ENCODE measurements around the gene PRDM13.
"Not testable (repeated sequence)": the region's sequence is repeated elsewhere in the genome, so short reads cannot be mapped to it uniquely, and the experiment has no call there.

PRDM13 gene

DNA sequence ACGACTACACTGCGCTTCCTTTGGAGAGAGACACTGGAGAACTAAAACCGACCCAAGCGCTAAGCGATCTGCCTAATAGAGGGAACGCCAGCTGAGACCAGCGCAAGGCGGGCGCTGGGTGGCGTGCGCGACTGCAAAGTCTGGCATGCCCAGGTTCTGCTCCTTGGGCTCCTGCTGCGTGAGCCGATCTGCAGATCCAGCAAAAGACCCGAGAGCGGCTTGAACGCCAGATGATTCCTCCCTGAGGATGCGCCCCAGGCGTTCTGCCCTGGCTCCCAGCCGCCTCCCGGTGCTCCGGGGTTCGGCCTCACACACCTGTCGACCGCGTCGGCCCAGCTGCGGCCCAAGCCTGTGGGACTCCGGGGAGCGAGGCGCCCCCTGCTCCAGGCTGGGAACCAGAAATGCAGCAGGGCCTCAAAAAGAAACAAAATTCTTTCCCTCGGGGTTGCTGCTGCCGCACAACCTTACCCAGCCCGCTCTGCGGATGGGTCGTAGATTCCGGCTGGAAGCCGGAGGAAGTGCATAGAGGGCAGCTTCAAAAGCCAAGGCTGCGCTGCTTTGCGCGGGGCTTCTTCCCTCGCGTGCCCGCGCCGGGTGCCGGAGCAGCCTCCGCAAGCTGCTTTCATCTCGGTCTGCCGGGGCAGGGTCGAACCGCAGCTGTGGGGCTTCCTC is 17.9 kb upstream of the PRDM13 start:
- Histone ChIP-seq H3K27ac (ENCODE audit: low read depth, low read length) (no peak overlapping the region), H3K36me3 (ENCODE audit: control insufficient read depth, insufficient read depth, low read length) (no peaks in the 10 kb centered on the region), H3K27me3 (ENCODE audit: control insufficient read depth, insufficient read depth, low read length) (peaks cover 92% of the 10 kb centered on the region), H3K4me1 (ENCODE audit: control insufficient read depth, insufficient read depth, low read length) (peaks cover 9% of the 10 kb centered on the region), H3K9me3 (ENCODE audit: control insufficient read depth, insufficient read depth, low read length) (no peaks in the 10 kb centered on the region), H3K4me3 (ENCODE audit: low read depth, low read length) (peak overlapping the region; percentile 60), H3K9ac (ENCODE audit: low read depth, low read length) (no peak overlapping the region)

DNA sequence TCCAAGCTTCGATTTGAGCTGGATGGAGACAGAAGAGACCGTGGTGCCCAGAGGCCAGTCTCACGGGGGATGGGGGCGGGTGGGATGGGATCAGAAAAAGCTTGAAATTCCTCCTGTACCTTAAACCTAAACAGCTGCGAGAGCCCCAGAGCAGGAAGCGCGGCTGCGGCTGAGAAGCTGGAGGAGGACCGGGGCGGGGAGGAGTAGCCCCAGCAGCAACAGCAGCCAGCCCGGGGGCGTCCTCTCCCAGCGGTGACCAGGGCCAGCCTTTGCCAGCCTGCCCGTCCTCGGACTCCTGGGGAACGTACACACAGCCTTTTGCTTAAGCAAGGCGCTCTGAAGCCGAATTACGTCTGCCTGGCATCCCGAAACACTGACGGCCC is 17.4 kb upstream of the PRDM13 start:
- Histone ChIP-seq H3K4me1 (ENCODE audit: control insufficient read depth, insufficient read depth, low read length) (peaks cover 9% of the 10 kb centered on the region), H3K9me3 (ENCODE audit: control insufficient read depth, insufficient read depth, low read length) (no peaks in the 10 kb centered on the region), H3K4me3 (ENCODE audit: low read depth, low read length) (peak overlapping the region; percentile 60), H3K36me3 (ENCODE audit: control insufficient read depth, insufficient read depth, low read length) (no peaks in the 10 kb centered on the region), H3K9ac (ENCODE audit: low read depth, low read length) (no peak overlapping the region), H3K27me3 (ENCODE audit: control insufficient read depth, insufficient read depth, low read length) (peaks cover 94% of the 10 kb centered on the region), H3K27ac (ENCODE audit: low read depth, low read length) (no peak overlapping the region)

DNA sequence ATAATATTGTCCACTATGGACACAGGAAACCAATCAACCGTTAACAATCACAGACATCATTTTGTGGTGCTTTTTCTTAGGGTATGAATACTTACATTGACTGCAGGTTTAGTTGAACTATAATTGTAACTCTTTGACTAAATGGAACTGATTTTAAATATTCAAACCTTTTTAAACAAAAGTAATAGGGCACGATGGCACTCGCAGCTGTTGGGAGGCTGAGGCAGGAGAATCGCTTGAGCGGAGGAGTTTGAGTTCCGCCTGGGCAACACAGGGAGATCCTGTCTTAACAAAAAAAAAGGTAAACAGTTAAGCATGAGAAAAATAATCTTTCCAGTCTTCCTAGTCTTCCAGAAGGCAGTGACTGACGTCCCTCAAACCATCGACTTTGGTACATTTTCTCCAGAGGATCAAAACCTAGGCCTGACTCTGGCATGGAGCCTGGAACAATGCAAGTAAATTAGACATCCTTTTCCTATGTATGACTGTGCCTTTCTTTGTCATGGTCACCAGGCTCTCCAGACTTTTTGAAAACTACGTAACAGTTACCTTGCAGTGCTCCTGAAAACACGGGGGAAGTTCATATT is 16.6 kb upstream of the PRDM13 start:
- Histone ChIP-seq H3K9me3 (ENCODE audit: control insufficient read depth, insufficient read depth, low read length) (no peaks in the 10 kb centered on the region), H3K4me1 (ENCODE audit: control insufficient read depth, insufficient read depth, low read length) (peaks cover 9% of the 10 kb centered on the region), H3K27me3 (ENCODE audit: control insufficient read depth, insufficient read depth, low read length) (peaks cover 94% of the 10 kb centered on the region), H3K27ac (ENCODE audit: low read depth, low read length) (no peak overlapping the region), H3K4me3 (ENCODE audit: low read depth, low read length) (no peak overlapping the region), H3K36me3 (ENCODE audit: control insufficient read depth, insufficient read depth, low read length) (no peaks in the 10 kb centered on the region), H3K9ac (ENCODE audit: low read depth, low read length) (no peak overlapping the region)

DNA sequence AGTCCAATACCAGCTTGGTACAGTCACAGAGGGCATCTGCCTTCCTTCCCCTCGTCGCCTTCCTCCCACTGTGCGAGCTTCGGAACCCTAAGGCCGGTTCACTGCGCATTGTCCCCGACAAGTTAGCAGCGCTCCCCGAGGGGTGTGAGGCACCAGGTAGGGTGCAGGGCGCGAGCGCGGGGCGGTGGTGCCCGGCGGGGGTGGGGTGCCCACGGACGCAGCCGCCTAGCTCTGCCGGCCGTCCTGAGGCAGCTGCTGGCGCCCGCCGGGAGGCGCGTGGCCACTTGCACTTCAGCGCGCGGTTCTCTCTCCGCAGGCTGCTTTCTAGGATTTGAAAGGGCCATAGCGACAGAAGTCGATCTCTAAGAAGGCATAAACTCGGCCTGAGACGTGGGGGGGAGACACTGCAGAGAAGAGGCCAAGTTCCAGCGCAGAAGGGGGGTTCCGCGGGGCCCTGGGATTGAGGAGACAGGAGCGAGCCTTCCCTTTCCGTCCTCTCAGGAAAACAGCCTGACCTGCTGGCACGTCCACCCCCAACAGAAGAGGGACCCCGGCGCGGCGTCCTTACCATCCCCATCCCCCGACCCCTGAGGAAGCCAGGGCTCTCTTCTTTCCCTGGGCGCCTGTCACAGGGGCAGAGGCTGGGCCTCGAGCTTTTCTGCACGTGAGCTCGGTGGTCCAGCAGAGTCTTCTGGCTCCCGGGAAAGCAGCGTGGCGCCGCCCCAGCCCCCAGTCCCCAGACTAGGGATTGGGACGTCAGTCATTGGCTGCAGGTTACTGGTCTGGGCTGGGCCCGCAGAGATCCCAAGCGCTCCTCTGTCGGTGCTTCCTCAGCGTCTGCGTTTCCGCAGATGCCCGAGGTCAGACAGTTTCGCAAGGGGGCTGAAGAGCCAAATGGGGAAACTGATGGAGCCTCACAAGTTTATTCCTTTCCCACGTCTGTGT is 15.6 kb upstream of the PRDM13 start:
- Histone ChIP-seq H3K27me3 (ENCODE audit: control insufficient read depth, insufficient read depth, low read length) (peaks cover 94% of the 10 kb centered on the region), H3K36me3 (ENCODE audit: control insufficient read depth, insufficient read depth, low read length) (no peaks in the 10 kb centered on the region), H3K4me3 (ENCODE audit: low read depth, low read length) (no peak overlapping the region; the same call in 1 of the 2 replicates), H3K9me3 (ENCODE audit: control insufficient read depth, insufficient read depth, low read length) (no peaks in the 10 kb centered on the region), H3K4me1 (ENCODE audit: control insufficient read depth, insufficient read depth, low read length) (peaks cover 9% of the 10 kb centered on the region), H3K9ac (ENCODE audit: low read depth, low read length) (no peak overlapping the region), H3K27ac (ENCODE audit: low read depth, low read length) (no peak overlapping the region)

DNA sequence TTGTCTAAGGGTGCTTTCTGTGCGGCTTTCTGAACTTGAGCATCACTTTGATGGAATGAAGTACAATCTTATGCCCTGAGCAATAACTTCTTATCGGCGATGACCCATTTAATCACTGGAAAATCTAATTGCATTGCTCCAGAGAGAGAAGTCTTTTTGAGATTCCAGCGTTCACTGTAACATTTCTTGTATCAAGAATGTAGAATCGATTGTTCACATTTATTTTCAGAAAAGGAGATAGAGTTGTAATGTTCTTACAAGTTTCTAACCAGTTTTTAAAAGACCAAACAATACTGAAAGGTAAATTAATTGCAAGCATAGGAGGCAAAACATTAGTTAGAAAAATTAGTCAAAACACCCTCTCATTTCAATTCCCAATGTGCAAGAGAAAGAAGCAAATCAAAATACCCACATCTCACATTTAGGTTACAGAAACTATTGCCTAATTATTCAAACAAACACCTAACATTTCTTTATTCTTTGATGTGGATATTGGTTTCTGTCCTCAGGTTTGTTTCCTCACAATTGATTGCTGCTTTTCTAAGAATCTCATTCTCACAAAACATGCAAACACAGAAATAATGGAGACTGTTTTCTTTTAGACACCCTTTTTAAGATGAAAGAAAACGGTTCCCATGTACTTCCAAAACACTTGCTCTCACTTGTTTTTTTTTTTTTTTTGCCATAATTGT is 14.8 kb upstream of the PRDM13 start:
- H3K9ac ChIP-seq (ENCODE audit: low read depth, low read length), result no peak overlapping the region
- no peak overlapping the region for H3K27ac ChIP-seq (ENCODE audit: low read depth, low read length)
- peaks cover 9% of the 10 kb centered on the region for H3K4me1 ChIP-seq (ENCODE audit: control insufficient read depth, insufficient read depth, low read length)
- no peaks in the 10 kb centered on the region for H3K36me3 ChIP-seq (ENCODE audit: control insufficient read depth, insufficient read depth, low read length)
- no peak overlapping the region for H3K4me3 ChIP-seq (ENCODE audit: low read depth, low read length)
- H3K9me3 ChIP-seq (ENCODE audit: control insufficient read depth, insufficient read depth, low read length), result no peaks in the 10 kb centered on the region
- peaks cover 97% of the 10 kb centered on the region for H3K27me3 ChIP-seq (ENCODE audit: control insufficient read depth, insufficient read depth, low read length)

DNA sequence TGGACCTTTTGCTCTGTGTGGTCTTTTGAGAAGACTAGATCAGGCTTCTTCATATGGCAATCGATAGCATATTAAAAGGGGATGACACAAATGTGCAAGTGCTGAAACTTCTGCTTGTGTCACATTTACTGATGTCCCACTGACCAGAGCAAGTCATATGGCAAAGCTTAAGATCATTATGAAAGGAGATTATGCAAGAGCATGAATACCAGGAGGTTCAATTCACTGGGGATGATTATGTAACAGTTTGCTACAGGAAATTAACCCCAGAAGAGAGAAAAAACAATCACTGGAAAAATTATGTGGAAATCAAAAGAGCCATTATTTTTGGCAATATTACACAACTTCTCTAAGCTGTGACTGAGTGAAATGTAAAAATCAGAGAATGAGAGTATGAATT is 13.7 kb upstream of the PRDM13 start:
- no peaks in the 10 kb centered on the region for H3K9me3 ChIP-seq (ENCODE audit: control insufficient read depth, insufficient read depth, low read length)
- peaks cover 100% of the 10 kb centered on the region for H3K27me3 ChIP-seq (ENCODE audit: control insufficient read depth, insufficient read depth, low read length)
- no peak overlapping the region for H3K27ac ChIP-seq (ENCODE audit: low read depth, low read length)
- H3K4me1 ChIP-seq (ENCODE audit: control insufficient read depth, insufficient read depth, low read length), result peaks cover 9% of the 10 kb centered on the region
- no peaks in the 10 kb centered on the region for H3K36me3 ChIP-seq (ENCODE audit: control insufficient read depth, insufficient read depth, low read length)
- no peak overlapping the region for H3K4me3 ChIP-seq (ENCODE audit: low read depth, low read length)
- H3K9ac ChIP-seq (ENCODE audit: low read depth, low read length), result no peak overlapping the region

DNA sequence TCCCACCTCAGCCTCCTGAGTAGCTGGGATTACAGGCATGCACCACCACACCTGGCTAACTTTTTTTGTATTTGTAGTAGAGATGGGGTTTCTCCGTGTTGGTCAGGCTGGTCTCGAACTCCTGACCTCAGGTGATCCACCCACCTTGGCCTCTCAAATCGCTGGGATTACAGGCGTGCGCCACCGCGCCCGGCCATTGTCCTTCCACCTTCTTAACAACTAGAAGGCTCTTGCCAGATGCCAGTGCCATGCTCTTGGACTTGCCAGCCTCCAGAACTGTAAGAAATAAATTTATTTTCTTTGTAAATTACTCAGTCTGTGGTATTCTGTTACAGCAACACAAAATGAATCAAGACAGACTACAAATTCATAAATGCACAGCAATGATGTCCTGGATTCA is 11.9 kb upstream of the PRDM13 start:
- not testable (repeated sequence) for H3K4me3 ChIP-seq (ENCODE audit: low read depth, low read length); H3K4me1 ChIP-seq (ENCODE audit: control insufficient read depth, insufficient read depth, low read length); H3K9me3 ChIP-seq (ENCODE audit: control insufficient read depth, insufficient read depth, low read length); H3K9ac ChIP-seq (ENCODE audit: low read depth, low read length); H3K27ac ChIP-seq (ENCODE audit: low read depth, low read length); H3K36me3 ChIP-seq (ENCODE audit: control insufficient read depth, insufficient read depth, low read length)
- H3K27me3 ChIP-seq (ENCODE audit: control insufficient read depth, insufficient read depth, low read length), result peaks cover 100% of the 10 kb centered on the region

GRCh38 chr6:99602520-99603420 is 3.9 kb upstream of the PRDM13 start:
- Histone ChIP-seq H3K27ac (ENCODE audit: low read depth, low read length) (no peak overlapping the region), H3K9ac (ENCODE audit: low read depth, low read length) (no peak overlapping the region), H3K9me3 (ENCODE audit: control insufficient read depth, insufficient read depth, low read length) (no peaks in the 10 kb centered on the region), H3K4me1 (ENCODE audit: control insufficient read depth, insufficient read depth, low read length) (peaks cover 6% of the 10 kb centered on the region), H3K36me3 (ENCODE audit: control insufficient read depth, insufficient read depth, low read length) (no peaks in the 10 kb centered on the region), H3K4me3 (ENCODE audit: low read depth, low read length) (peak overlapping the region; percentile 50), H3K27me3 (ENCODE audit: control insufficient read depth, insufficient read depth, low read length) (peaks cover 100% of the 10 kb centered on the region)

- H3K9ac ChIP-seq (ENCODE audit: low read depth, low read length), result no peak overlapping the region
- H3K36me3 ChIP-seq (ENCODE audit: control insufficient read depth, insufficient read depth, low read length), result no peaks in the 10 kb centered on the region
- no peak overlapping the region for H3K27ac ChIP-seq (ENCODE audit: low read depth, low read length)
- H3K4me3 ChIP-seq (ENCODE audit: low read depth, low read length), result peak overlapping the region; percentile 50
- no peaks in the 10 kb centered on the region for H3K9me3 ChIP-seq (ENCODE audit: control insufficient read depth, insufficient read depth, low read length)
- peaks cover 10% of the 10 kb centered on the region for H3K4me1 ChIP-seq (ENCODE audit: control insufficient read depth, insufficient read depth, low read length)
- H3K27me3 ChIP-seq (ENCODE audit: control insufficient read depth, insufficient read depth, low read length), result peaks cover 100% of the 10 kb centered on the region
These were observed 3.0 kb upstream of the PRDM13 start for GRCh38 chr6:99603421-99604165.

Data from HUES48 (cell line).